ENCODE measurements around the gene RUNX2. TPM values are rescaled to one million over a fixed set of nuclear protein-coding genes. Genes with fewer than 3 reads are reported as not detected.

Gene RUNX2
- total and polyA plus RNA-seq, 9 of the 15 experiments (the other 6 are each of a cell fraction or from before 2014, with no cell fraction given): 0.29 to 1.00 (median 0.43) TPM

GRCh38 chr6:45574014-45574461 is 245.9 kb downstream of the RUNX2 start:
- intact Hi-C loops (cut with micrococcal nuclease) (no loop called here), in situ Hi-C loops (cut with MboI) (no loop called here)
- Histone ChIP-seq H3K4me3 (no peak overlapping the region), H3K9me1 (ENCODE audit: control insufficient read depth, insufficient read depth, low read length) (no peaks in the 10 kb centered on the region), H3K9ac (ENCODE audit: insufficient read depth in 1 of 2, low read depth in 2 of 2, low read length in 2 of 2) (no peak overlapping the region), H3K27me3 (ENCODE audit: control insufficient read depth in 2 of 2, insufficient read depth in 2 of 2, low read length in 2 of 2) (peaks cover 3 to 29% of the 10 kb centered on the region in 2 experiments; a peak in 4 of 5 replicates), H4K20me1 (replicated peaks; ENCODE audit: control insufficient read depth, insufficient read depth, low read length) (no peaks in the 10 kb centered on the region), H3K4me1 (replicated peaks in 1 of 2; ENCODE audit: control insufficient read depth in 2 of 2, insufficient read depth in 2 of 2, low read length in 2 of 2) (no peaks in the 10 kb centered on the region), H3K4me2 (ENCODE audit: insufficient read depth, low read length) (no peak overlapping the region), H3K79me2 (ENCODE audit: control insufficient read depth, insufficient read depth, low read length) (no peaks in the 10 kb centered on the region), H2AFZ (ENCODE audit: low read depth, low read length) (no peak overlapping the region), H3K27ac (ENCODE audit: extremely low read depth, low read depth, low read length) (no peak overlapping the region), H3K36me3 (ENCODE audit: control insufficient read depth, insufficient read depth, low read length) (no peaks in the 10 kb centered on the region), H3K9me3 (replicated peaks; ENCODE audit: control insufficient read depth, insufficient read depth, low read depth, low read length) (no peaks in the 10 kb centered on the region)
- FAIRE-seq (no peak), DNase-seq (ENCODE audit: extremely low read depth in 1 of 4, low spot score in 3 of 4) (no peak), ATAC-seq (no peak)
- WGBS (ENCODE audit: insufficient coverage, low coverage, missing lambda C conversion rate): 0% methylated on average over 6 of the region's 6 CpGs
- no TSS peak for BruUV-seq (replicated peaks)
- CTCF ChIA-PET (ENCODE audit: low intra/inter-chr PET ratio): no interaction called here
- TF ChIP-seq ZBTB5 (IDR thresholded peaks at IDR 0.05) (no peak), ZNF778 (CRISPR knock-in tag; IDR thresholded peaks at IDR 0.05) (no peak), TFAP4 (CRISPR knock-in tag; IDR thresholded peaks at IDR 0.05; ENCODE audit: borderline replicate concordance) (no peak)
- POLR2A ChIA-PET: interaction anchor here (0.8 to 1.4 kb wide), 4 partner anchors 10 to 38 kb away, joined by 3 to 5 read pairs (median 4); no protein-coding TSS in a partner anchor

All from K562 (cell line).